Suprapubic skin (tissue), 4 donors: ENCODE results near the gene VGLL2. TPM values are rescaled to one million over a fixed set of nuclear protein-coding genes. Genes with fewer than 3 reads are reported as not detected.

Experiments
- DNase-seq, 2 donors: peaks; one replicate each; pipeline ENCODE4 v3.0.0-alpha.2; 2019; ENCODE audit warnings: low spot score in 2 of 2
- H3K27ac ChIP-seq: fragments of 200-600 bp; sonication (generic); one replicate; pipeline ENCODE4 v1.5.1; 2019
- H3K27me3 ChIP-seq: fragments of 200-600 bp; sonication (generic); one replicate; pipeline ENCODE4 v1.5.1; 2019
- H3K36me3 ChIP-seq: fragments of 200-600 bp; sonication (generic); one replicate; pipeline ENCODE4 v1.5.1; 2019
- H3K4me1 ChIP-seq: fragments of 200-600 bp; sonication (generic); one replicate; pipeline ENCODE4 v1.5.1; 2019
- H3K4me3 ChIP-seq: fragments of 200-600 bp; sonication (generic); one replicate; pipeline ENCODE4 v1.5.1; 2019; ENCODE audit warnings: mild to moderate bottlenecking
- H3K9me3 ChIP-seq: fragments of 200-600 bp; sonication (generic); one replicate; pipeline ENCODE4 v1.5.1; 2019
- CTCF ChIP-seq, 2 donors: fragments of 200-600 bp in 1 of 2; fragments of 450-650 bp in 1 of 2; sonication (generic) in 1 of 2; IDR thresholded peaks; one replicate each; pipeline ENCODE4 v1.5.1; 2016 to 2019; ENCODE audit warnings: antibody characterized with exemption in 2 of 2, mild to moderate bottlenecking in 1 of 2, moderate library complexity in 1 of 2
- EP300 ChIP-seq: sonication (generic); formaldehyde crosslinking; IDR thresholded peaks from one replicate; pipeline ENCODE4 v1.6.1; 2017; ENCODE audit warnings: antibody characterized with exemption
- POLR2A ChIP-seq, 2 donors: fragments of 450-650 bp; IDR thresholded peaks; one replicate each; pipeline ENCODE4 v1.6.1; 2017; ENCODE audit warnings: antibody characterized with exemption in 2 of 2, mild to moderate bottlenecking in 2 of 2, moderate library complexity in 2 of 2
- POLR2AphosphoS5 ChIP-seq, 3 donors: sonication (generic); formaldehyde crosslinking; IDR thresholded peaks; one replicate each; pipeline ENCODE4 v1.6.1; 2017; ENCODE audit warnings: antibody characterized with exemption in 3 of 3
- WGBS: methylation state at CpG from one replicate; pipeline ENCODE4 v1.1.5; 2018; 5-methylcytosine and 5-hydroxymethylcytosine counted together
- total RNA-seq, 4 donors: library from RNA; depleted of rRNA; stranded (reverse); fragments of >200 nt; gene quantifications; one replicate each; pipeline ENCODE4 v1.1.0, GENCODE V29; 2016

The VGLL2 gene
- total RNA-seq, 4 donors from 2014 or later: not detected

GRCh38 chr6:117266257-117267053, 1.1 kb downstream of the VGLL2 start:
- DNase-seq: no peak
- 18% methylated on average over 16 of the region's 16 CpGs for WGBS
- TF ChIP-seq POLR2A (IDR thresholded peaks at IDR 0.05) (no peak), EP300 (no peak), CTCF (IDR thresholded peaks at IDR 0.05) (no peak), POLR2AphosphoS5 (IDR thresholded peaks at IDR 0.05) (no peak)
- Histone ChIP-seq H3K4me3 (peak overlapping the region; percentile 46), H3K36me3 (no peaks in the 10 kb centered on the region), H3K27ac (no peak overlapping the region), H3K9me3 (no peaks in the 10 kb centered on the region), H3K4me1 (peaks cover 38% of the 10 kb centered on the region), H3K27me3 (peaks cover 98% of the 10 kb centered on the region)

DNA sequence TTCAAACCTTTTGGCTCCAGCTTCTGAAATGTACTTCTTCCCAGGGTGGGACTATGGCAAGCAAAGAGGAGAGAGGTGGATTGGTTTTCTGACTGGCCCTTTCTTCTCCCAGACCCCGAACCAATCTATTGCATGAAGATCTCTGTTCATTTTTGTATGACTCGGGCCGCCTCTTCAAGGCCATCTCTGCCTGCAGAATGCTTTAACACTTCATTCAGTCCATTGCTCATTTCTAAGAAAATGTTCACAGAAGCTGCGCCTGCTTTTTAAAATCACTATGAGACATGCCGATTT, 1.6 kb downstream of the VGLL2 start:
- peaks cover 98% of the 10 kb centered on the region for H3K27me3 ChIP-seq
- no peak overlapping the region for H3K4me3 ChIP-seq
- WGBS: 37% methylated on average over 5 of the region's 5 CpGs

DNA sequence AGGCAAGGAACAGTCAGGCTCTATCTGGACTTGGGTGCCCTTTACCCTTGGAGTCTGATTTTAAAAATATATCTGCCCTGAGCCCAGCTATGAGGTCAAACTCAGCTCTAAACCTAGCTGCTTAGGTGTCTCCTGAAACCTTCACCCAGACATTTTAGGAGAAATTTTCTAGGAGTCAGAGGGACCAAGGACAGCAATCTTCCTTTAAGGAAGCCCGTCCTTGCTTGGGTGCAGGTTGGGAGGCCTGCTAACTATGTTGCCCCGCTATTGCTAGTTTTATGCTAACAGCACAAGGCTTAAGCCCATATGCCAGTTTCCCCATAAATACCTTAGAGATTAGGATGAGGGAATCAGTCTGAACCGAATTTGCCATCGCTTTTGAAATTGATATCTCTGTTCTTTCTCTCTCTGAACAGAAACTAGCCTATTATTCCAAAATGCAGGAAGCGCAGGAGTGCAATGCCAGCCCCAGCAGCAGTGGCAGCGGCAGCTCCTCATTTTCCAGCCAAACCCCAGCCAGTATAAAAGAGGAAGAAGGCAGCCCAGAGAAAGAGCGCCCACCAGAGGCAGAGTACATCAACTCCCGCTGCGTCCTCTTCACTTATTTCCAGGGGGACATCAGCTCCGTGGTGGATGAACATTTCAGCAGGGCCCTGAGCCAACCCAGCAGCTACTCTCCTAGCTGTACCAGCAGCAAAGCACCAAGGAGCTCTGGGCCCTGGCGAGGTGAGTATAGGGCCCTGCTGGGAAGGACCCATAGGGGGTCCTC, 2.6 kb downstream of the VGLL2 start:
- H3K36me3 ChIP-seq: no peaks in the 10 kb centered on the region
- H3K27me3 ChIP-seq: peaks cover 100% of the 10 kb centered on the region
- 16% methylated on average over 11 of the region's 11 CpGs for WGBS
- peaks cover 38% of the 10 kb centered on the region for H3K4me1 ChIP-seq
- DNase-seq: no peak
- no peak for TF ChIP-seq POLR2A (IDR thresholded peaks at IDR 0.05)
- TF ChIP-seq POLR2AphosphoS5 (IDR thresholded peaks at IDR 0.05): no peak
- no peak for TF ChIP-seq CTCF (IDR thresholded peaks at IDR 0.05)
- TF ChIP-seq EP300: no peak
- no peak overlapping the region for H3K27ac ChIP-seq
- H3K9me3 ChIP-seq: no peaks in the 10 kb centered on the region
- no peak overlapping the region for H3K4me3 ChIP-seq

More for the DNA sequence above, 1.6 kb downstream of the VGLL2 start:
- peaks cover 38% of the 10 kb centered on the region for H3K4me1 ChIP-seq
- H3K9me3 ChIP-seq: no peaks in the 10 kb centered on the region
- no peaks in the 10 kb centered on the region for H3K36me3 ChIP-seq
- TF ChIP-seq CTCF (IDR thresholded peaks at IDR 0.05) (no peak), POLR2AphosphoS5 (IDR thresholded peaks at IDR 0.05) (no peak), EP300 (no peak), POLR2A (IDR thresholded peaks at IDR 0.05) (no peak)
- DNase-seq: no peak
- H3K27ac ChIP-seq: no peak overlapping the region

- Histone ChIP-seq H3K4me3 (no peak overlapping the region), H3K27me3 (peaks cover 99% of the 10 kb centered on the region), H3K4me1 (peaks cover 38% of the 10 kb centered on the region), H3K36me3 (no peaks in the 10 kb centered on the region), H3K9me3 (no peaks in the 10 kb centered on the region), H3K27ac (no peak overlapping the region)
- 36% methylated on average over 1 of the region's 1 CpG for WGBS
- DNase-seq: no peak
- no peak for TF ChIP-seq POLR2AphosphoS5 (IDR thresholded peaks at IDR 0.05)
- TF ChIP-seq POLR2A (IDR thresholded peaks at IDR 0.05): no peak
Observed at GRCh38 chr6:117268924-117269323, 3.6 kb downstream of the VGLL2 start.

GRCh38 chr6:117269638-117270054, 4.3 kb downstream of the VGLL2 start:
- no peak overlapping the region for H3K27ac ChIP-seq
- peaks cover 32% of the 10 kb centered on the region for H3K4me1 ChIP-seq
- H3K9me3 ChIP-seq: no peaks in the 10 kb centered on the region
- H3K27me3 ChIP-seq: peaks cover 99% of the 10 kb centered on the region
- WGBS: 16% methylated on average over 8 of the region's 8 CpGs
- TF ChIP-seq CTCF (IDR thresholded peaks at IDR 0.05): no peak
- no peak for TF ChIP-seq EP300
- TF ChIP-seq POLR2AphosphoS5 (IDR thresholded peaks at IDR 0.05): no peak
- no peak for DNase-seq
- peak overlapping the region; percentile 39 for H3K4me3 ChIP-seq
- no peaks in the 10 kb centered on the region for H3K36me3 ChIP-seq
